Measurements from ENCODE around the gene KAT6B.
A peak's percentile ranks its signal among the peaks of the same experiment; 100 is the strongest.
"Not testable (repeated sequence)": the region's sequence is repeated elsewhere in the genome, so short reads cannot be mapped to it uniquely, and the experiment has no call there.

The KAT6B gene

GRCh38 chr10:74826142-74827044, at the start of gene KAT6B:
Gene KAT6B (plus strand): TSS chr10:74826600. CDS start chr10:74842858, 16,258 bp downstream.
- DNase-seq (ENCODE audit: low read depth, low spot score): peak; percentile 100

DNA sequence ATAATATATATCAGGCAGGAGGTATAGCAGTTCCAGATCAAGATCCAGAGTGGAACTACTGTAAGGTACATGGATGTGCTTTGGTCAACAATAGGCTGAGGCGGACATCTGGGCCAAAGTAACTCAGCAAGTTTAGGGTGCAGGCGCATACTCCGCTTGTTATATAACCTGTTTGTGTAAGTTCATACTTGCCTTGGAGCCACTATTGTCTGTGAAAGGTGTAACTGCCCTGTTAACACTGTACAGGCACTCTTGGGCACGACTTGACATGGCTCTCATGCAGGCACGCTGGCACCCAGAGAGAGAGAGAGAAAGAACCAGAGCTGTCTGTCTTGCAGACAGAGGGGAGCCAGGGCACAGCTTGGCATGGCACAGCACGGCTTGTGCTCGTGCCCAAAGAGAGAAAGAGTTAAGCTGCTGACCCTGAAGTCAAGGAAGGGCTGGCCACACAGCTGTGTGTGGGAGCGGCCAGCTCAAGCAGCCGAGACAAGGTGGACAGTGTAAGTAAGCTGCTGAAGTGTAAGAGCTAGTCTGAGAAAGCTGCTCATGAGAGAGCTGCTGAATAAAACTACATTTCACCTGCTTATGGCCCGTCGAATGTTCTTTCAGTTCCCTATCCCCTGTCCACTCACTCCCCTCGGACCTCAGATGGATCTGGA, 47.8 kb upstream of the KAT6B start:
- no peak for DNase-seq (ENCODE audit: low read depth, low spot score)

- DNase-seq (ENCODE audit: low read depth, low spot score): not testable (repeated sequence)
Measured at GRCh38 chr10:74781870-74782269, 44.5 kb upstream of the KAT6B start.

DNA sequence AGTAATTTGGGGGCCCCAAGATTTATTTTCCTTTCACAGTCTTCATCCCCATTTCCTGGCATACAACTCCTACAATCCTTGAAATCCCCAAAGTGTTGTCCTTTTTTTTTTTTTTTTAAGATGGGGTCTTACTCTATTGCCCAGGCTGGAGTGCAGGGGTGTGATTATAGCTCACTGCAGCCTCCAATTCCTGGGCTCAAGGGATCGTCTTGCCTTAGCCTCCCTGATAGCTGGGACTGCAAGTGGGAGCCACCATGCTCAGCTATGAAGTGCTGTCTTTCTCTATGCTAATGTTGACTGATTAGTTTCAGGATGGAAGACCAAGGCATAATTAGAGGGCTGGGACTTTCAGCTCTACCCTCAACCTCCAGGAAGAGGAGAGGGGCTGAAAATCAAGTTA, 41.9 kb upstream of the KAT6B start:
- DNase-seq (ENCODE audit: low read depth, low spot score): no peak

- DNase-seq (ENCODE audit: low read depth, low spot score): no peak
Measured at GRCh38 chr10:74786126-74786525, 40.3 kb upstream of the KAT6B start.

- DNase-seq (ENCODE audit: low read depth, low spot score): no peak
Measured at GRCh38 chr10:74787457-74787856, 38.9 kb upstream of the KAT6B start.

GRCh38 chr10:74791979-74792378, 34.4 kb upstream of the KAT6B start:
- DNase-seq (ENCODE audit: low read depth, low spot score): not testable (repeated sequence)

DNA sequence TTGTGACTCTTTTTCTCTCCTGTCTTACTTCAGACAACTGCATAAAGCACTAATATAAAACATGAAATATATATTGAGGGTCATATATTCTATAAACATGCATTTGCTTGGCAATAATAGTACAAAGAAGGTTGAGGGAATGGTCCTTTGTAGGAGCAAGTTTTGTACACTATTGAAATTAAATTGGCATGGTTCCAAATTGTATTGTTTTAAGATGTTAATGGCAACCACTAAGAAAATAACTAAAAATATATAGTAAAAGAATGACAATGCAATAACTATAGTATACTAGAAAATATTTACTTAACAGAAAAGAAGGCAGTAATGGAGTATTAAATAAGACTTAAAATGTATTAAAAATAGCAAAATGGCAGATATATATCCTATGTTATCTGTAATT, 33.7 kb upstream of the KAT6B start:
- DNase-seq (ENCODE audit: low read depth, low spot score): no peak

DNA sequence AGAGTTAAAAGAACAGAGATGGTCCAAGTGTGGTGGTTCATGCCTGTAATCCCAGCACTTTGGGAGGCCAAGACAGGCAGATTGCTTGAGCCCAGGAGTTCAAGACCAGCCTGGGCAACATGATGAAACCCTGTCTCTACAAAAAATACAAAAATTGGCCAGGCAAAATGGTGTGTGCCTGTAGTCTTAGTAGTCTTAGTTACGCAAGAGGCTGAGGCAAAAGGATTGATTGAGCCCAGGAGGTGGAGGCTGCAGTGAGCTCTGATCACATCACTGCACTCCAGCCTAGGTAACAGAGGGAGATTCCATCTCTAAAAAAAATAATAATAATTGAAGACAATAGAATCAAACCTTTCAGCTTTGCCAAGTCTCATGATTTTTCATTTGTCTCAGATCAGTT, 33.2 kb upstream of the KAT6B start:
- DNase-seq (ENCODE audit: low read depth, low spot score): not testable (repeated sequence)

DNA sequence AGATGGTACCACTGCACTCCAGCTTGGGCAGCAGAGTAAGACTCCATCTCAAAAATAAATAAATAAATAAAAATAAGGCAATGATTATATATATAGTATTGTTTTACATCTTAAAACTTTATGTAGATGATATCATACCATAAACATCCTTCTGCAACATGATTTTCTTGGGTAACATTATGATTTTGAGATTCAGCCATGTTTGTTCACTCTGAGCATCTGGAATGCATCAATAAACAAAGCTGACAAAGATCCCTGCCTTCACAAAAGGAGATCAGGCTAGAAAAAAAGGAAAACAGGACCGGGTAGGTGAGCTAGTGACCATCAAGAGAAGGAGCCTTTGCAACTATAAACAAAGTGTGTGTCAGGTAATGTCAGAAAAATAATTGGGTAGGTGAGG, 31.9 kb upstream of the KAT6B start:
- DNase-seq (ENCODE audit: low read depth, low spot score): no peak

- no peak for DNase-seq (ENCODE audit: low read depth, low spot score)
Measured at GRCh38 chr10:74797550-74797949, 28.9 kb upstream of the KAT6B start.

DNA sequence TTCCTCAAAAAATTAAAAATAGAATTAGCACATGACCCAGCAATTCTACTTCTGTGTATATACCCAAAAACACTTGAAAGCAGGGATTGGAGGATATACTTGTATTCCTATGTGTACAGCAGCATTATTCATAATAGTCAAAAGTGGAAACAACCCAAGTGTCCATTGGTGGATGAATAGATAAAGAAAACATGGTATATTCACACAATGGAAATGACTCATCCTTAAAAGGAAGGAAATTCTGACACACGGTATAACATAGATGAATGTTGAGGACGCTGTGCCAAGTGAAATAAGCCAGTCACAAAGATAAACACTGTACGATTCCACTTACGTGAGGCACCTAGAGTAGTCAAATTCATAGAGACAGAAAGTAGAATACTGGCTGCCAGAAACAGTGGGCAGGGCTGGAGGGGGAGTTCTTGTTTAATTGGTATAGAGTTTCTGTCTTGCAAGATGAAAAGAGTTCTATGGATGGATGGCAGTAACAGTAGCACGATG, 26.6 kb upstream of the KAT6B start:
- DNase-seq (ENCODE audit: low read depth, low spot score): peak; percentile 65

- no peak for DNase-seq (ENCODE audit: low read depth, low spot score)
Measured at GRCh38 chr10:74801447-74801846, 25.0 kb upstream of the KAT6B start.

DNA sequence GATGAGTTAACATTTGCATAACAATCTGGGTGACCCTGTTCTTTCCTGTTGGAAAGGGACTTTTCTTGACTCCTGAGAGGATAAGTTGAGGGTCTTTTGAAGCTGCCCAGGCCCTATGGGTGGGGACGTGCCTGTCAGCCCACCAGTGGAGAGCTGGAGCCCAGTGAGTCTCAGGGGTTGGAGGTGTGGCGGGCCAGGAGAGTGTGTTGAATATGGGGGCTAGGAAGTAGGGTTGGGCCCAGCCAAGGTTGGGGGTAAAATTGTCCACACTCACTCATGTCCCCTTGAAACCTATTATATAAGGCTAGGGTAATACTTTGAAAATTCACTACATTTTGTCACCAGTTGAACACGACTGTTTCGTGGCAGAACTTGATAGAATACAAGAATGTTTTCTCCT, 17.9 kb upstream of the KAT6B start:
- DNase-seq (ENCODE audit: low read depth, low spot score): no peak

DNA sequence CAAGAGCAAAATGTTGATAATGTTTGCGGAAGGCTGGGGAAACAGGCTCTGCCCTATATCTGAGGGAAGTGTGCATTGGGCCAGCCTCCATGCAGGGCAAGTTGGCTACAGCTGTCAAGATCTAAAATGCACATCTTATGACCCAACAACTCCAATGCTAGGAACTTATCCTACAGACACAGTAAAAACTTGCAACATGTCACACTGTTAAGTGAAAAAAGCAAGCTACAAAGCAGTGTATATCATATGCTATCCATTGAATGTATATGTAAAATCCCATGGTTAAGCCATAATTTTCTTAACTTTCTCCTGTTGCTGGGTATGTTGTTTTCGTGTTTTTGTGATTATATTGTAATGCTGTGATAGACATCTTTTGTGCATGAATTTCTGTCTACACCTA, 16.3 kb upstream of the KAT6B start:
- no peak for DNase-seq (ENCODE audit: low read depth, low spot score)

GRCh38 chr10:74813381-74814259, 12.8 kb upstream of the KAT6B start:
- no peak for DNase-seq (ENCODE audit: low read depth, low spot score)

- DNase-seq (ENCODE audit: low read depth, low spot score): no peak
Measured at GRCh38 chr10:74814797-74815196, 11.6 kb upstream of the KAT6B start.

- no peak for DNase-seq (ENCODE audit: low read depth, low spot score)
Measured at GRCh38 chr10:74816824-74817498, 9.4 kb upstream of the KAT6B start.

DNA sequence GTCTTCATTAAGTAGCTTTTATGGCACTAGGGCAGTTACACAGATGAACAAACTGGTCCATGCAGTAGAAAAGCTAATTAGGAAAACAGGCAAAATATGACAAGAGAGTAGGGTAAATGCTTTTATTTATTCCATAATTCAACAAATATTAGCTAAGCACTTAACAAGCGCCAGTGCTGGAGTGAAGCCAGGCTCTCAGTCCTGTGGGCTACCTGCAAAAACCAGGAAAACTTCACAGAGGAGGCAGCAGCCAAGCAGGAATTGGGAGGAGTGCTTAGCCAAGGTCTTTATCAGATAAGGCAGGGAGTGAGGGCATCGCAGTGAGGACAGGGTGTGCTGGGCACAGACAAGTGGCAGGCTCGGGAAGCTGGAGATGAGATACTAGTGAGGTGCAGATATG, 4.9 kb upstream of the KAT6B start:
- no peak for DNase-seq (ENCODE audit: low read depth, low spot score)

GRCh38 chr10:74822101-74822500, 4.3 kb upstream of the KAT6B start:
- no peak for DNase-seq (ENCODE audit: low read depth, low spot score)

GRCh38 chr10:74822521-74823089, 3.8 kb upstream of the KAT6B start:
- DNase-seq (ENCODE audit: low read depth, low spot score): no peak

Data from brain pericyte (primary cell).